ENCODE data around the gene ZNF638. TPM values are rescaled to one million over a fixed set of nuclear protein-coding genes. Genes with fewer than 3 reads are reported as not detected.
A peak's percentile ranks its signal among the peaks of the same experiment; 100 is the strongest.

Gene ZNF638
- polyA plus RNA-seq, 4 donors = 51.1 to 130 (median 80.4) TPM

GRCh38 chr2:71451705-71452104, 120.1 kb downstream of the ZNF638 start:
- 70 to 89% (median 81%) methylated on average over 4 of the region's 4 CpGs for WGBS, 3 donors
- DNase-seq = no peak

GRCh38 chr2:71452565-71452964, 121.0 kb downstream of the ZNF638 start:
- no peak overlapping the region for H3K4me3 ChIP-seq (ENCODE audit: low read depth in 1 of 3, low read length in 3 of 3)
- H3K9me3 ChIP-seq (ENCODE audit: control insufficient read depth in 2 of 2, insufficient read depth in 1 of 2, low read depth in 1 of 2, low read length in 1 of 2) = no peaks in the 10 kb centered on the region
- 11 to 28% (median 23%) methylated on average over 2 of the region's 2 CpGs for WGBS, 3 donors
- H3K36me3 ChIP-seq (ENCODE audit: control insufficient read depth in 3 of 3, insufficient read depth in 2 of 3, low read depth in 1 of 3, low read length in 3 of 3) = no peaks in the 10 kb centered on the region
- peaks cover 3 to 43% (median 12%) of the 10 kb centered on the region in 3 donors for H3K27me3 ChIP-seq (ENCODE audit: control insufficient read depth in 3 of 3, insufficient read depth in 3 of 3, low read length in 3 of 3)
- peaks cover 0 to 7% (median 0%) of the 10 kb centered on the region in 3 donors for H3K4me1 ChIP-seq (ENCODE audit: control insufficient read depth in 3 of 3, insufficient read depth in 2 of 3, low read depth in 1 of 3, low read length in 2 of 3)
- H3K27ac ChIP-seq (ENCODE audit: low read depth in 1 of 3, low read length in 2 of 3) = no peak overlapping the region
- FAIRE-seq (no peak), DNase-seq (no peak)

More at GRCh38 chr2:71451705-71452104, 120.1 kb downstream of the ZNF638 start:
- no peak for FAIRE-seq
- Histone ChIP-seq H3K27ac (ENCODE audit: low read depth in 1 of 3, low read length in 2 of 3) (no peak overlapping the region), H3K9me3 (ENCODE audit: control insufficient read depth in 2 of 2, insufficient read depth in 1 of 2, low read depth in 1 of 2, low read length in 1 of 2) (no peaks in the 10 kb centered on the region), H3K36me3 (ENCODE audit: control insufficient read depth in 3 of 3, insufficient read depth in 2 of 3, low read depth in 1 of 3, low read length in 3 of 3) (no peaks in the 10 kb centered on the region), H3K4me3 (ENCODE audit: low read depth in 1 of 3, low read length in 3 of 3) (no peak overlapping the region), H3K27me3 (ENCODE audit: control insufficient read depth in 3 of 3, insufficient read depth in 3 of 3, low read length in 3 of 3) (peaks cover 3 to 43% (median 12%) of the 10 kb centered on the region in 3 donors), H3K4me1 (ENCODE audit: control insufficient read depth in 3 of 3, insufficient read depth in 2 of 3, low read depth in 1 of 3, low read length in 2 of 3) (peaks cover 0 to 7% (median 0%) of the 10 kb centered on the region in 3 donors)

- Histone ChIP-seq H3K27ac (ENCODE audit: low read depth in 1 of 3, low read length in 2 of 3) (peak within 1 kb of the TSS in 1 of 3 donors; percentile 49), H3K4me3 (ENCODE audit: low read depth in 1 of 3, low read length in 3 of 3) (peak within 1 kb of the TSS; percentile 17 to 35 (median 22)), H3K9me3 (ENCODE audit: control insufficient read depth in 2 of 2, insufficient read depth in 1 of 2, low read depth in 1 of 2, low read length in 1 of 2) (no peaks in the 10 kb centered on the region), H3K27me3 (ENCODE audit: control insufficient read depth in 3 of 3, insufficient read depth in 3 of 3, low read length in 3 of 3) (peaks cover 3 to 43% (median 12%) of the 10 kb centered on the region in 3 donors), H3K4me1 (ENCODE audit: control insufficient read depth in 3 of 3, insufficient read depth in 2 of 3, low read depth in 1 of 3, low read length in 2 of 3) (peaks cover 0 to 7% (median 0%) of the 10 kb centered on the region in 3 donors), H3K36me3 (ENCODE audit: control insufficient read depth in 3 of 3, insufficient read depth in 2 of 3, low read depth in 1 of 3, low read length in 3 of 3) (no peaks in the 10 kb centered on the region)
- no peak for FAIRE-seq
- DNase-seq = peak; percentile 16 to 43
- WGBS, 3 donors = 2 to 3% (median 2%) methylated on average over 64 to 66 of the region's 66 CpGs
Measured at GRCh38 chr2:71453404-71454220, 122.0 kb downstream of the ZNF638 start, which contains the start of gene DYSF. TSS of gene DYSF (plus strand) at chr2:71453561.

GRCh38 chr2:71454221-71455010, 122.8 kb downstream of the ZNF638 start:
- Histone ChIP-seq H3K27me3 (ENCODE audit: control insufficient read depth in 3 of 3, insufficient read depth in 3 of 3, low read length in 3 of 3) (peaks cover 3 to 43% (median 12%) of the 10 kb centered on the region in 3 donors), H3K4me3 (ENCODE audit: low read depth in 1 of 3, low read length in 3 of 3) (peak overlapping the region in 2 of 3 donors; percentile 22 to 35), H3K36me3 (ENCODE audit: control insufficient read depth in 3 of 3, insufficient read depth in 2 of 3, low read depth in 1 of 3, low read length in 3 of 3) (no peaks in the 10 kb centered on the region), H3K4me1 (ENCODE audit: control insufficient read depth in 3 of 3, insufficient read depth in 2 of 3, low read depth in 1 of 3, low read length in 2 of 3) (peaks cover 0 to 7% (median 0%) of the 10 kb centered on the region in 3 donors), H3K27ac (ENCODE audit: low read depth in 1 of 3, low read length in 2 of 3) (peak overlapping the region in 1 of 3 donors; percentile 49), H3K9me3 (ENCODE audit: control insufficient read depth in 2 of 2, insufficient read depth in 1 of 2, low read depth in 1 of 2, low read length in 1 of 2) (no peaks in the 10 kb centered on the region)
- FAIRE-seq (no peak), DNase-seq (no peak)
- 30 to 51% (median 37%) methylated on average over 17 of the region's 17 CpGs for WGBS, 3 donors

GRCh38 chr2:71455011-71455740, 123.6 kb downstream of the ZNF638 start:
- H3K27ac ChIP-seq (ENCODE audit: low read depth in 1 of 3, low read length in 2 of 3) = peak overlapping the region in 1 of 3 donors; percentile 28

GRCh38 chr2:71455741-71456569, 124.4 kb downstream of the ZNF638 start:
- FAIRE-seq (no peak), DNase-seq (no peak)
- Histone ChIP-seq H3K27ac (ENCODE audit: low read depth in 1 of 3, low read length in 2 of 3) (peak overlapping the region in 1 of 3 donors; percentile 15), H3K4me3 (ENCODE audit: low read depth in 1 of 3, low read length in 3 of 3) (no peak overlapping the region), H3K4me1 (ENCODE audit: control insufficient read depth in 3 of 3, insufficient read depth in 2 of 3, low read depth in 1 of 3, low read length in 2 of 3) (peaks cover 0 to 7% (median 0%) of the 10 kb centered on the region in 3 donors), H3K9me3 (ENCODE audit: control insufficient read depth in 2 of 2, insufficient read depth in 1 of 2, low read depth in 1 of 2, low read length in 1 of 2) (no peaks in the 10 kb centered on the region), H3K36me3 (ENCODE audit: control insufficient read depth in 3 of 3, insufficient read depth in 2 of 3, low read depth in 1 of 3, low read length in 3 of 3) (no peaks in the 10 kb centered on the region), H3K27me3 (ENCODE audit: control insufficient read depth in 3 of 3, insufficient read depth in 3 of 3, low read length in 3 of 3) (peaks cover 3 to 41% (median 12%) of the 10 kb centered on the region in 3 donors)
- WGBS, 3 donors = 43 to 56% (median 46%) methylated on average over 5 to 6 of the region's 6 CpGs

More at GRCh38 chr2:71455011-71455740, 123.6 kb downstream of the ZNF638 start:
- no peaks in the 10 kb centered on the region for H3K9me3 ChIP-seq (ENCODE audit: control insufficient read depth in 2 of 2, insufficient read depth in 1 of 2, low read depth in 1 of 2, low read length in 1 of 2)
- H3K4me3 ChIP-seq (ENCODE audit: low read depth in 1 of 3, low read length in 3 of 3) = no peak overlapping the region
- H3K4me1 ChIP-seq (ENCODE audit: control insufficient read depth in 3 of 3, insufficient read depth in 2 of 3, low read depth in 1 of 3, low read length in 2 of 3) = peaks cover 0 to 7% (median 0%) of the 10 kb centered on the region in 3 donors
- WGBS, 3 donors = 69 to 83% (median 71%) methylated on average over 8 of the region's 8 CpGs
- H3K27me3 ChIP-seq (ENCODE audit: control insufficient read depth in 3 of 3, insufficient read depth in 3 of 3, low read length in 3 of 3) = peaks cover 3 to 43% (median 12%) of the 10 kb centered on the region in 3 donors
- FAIRE-seq = no peak
- DNase-seq = no peak
- H3K36me3 ChIP-seq (ENCODE audit: control insufficient read depth in 3 of 3, insufficient read depth in 2 of 3, low read depth in 1 of 3, low read length in 3 of 3) = no peaks in the 10 kb centered on the region

- FAIRE-seq = no peak
- H3K4me1 ChIP-seq (ENCODE audit: control insufficient read depth in 3 of 3, insufficient read depth in 2 of 3, low read depth in 1 of 3, low read length in 2 of 3) = peaks cover 0 to 7% (median 0%) of the 10 kb centered on the region in 3 donors
- DNase-seq = peak in 1 of 2 donors; percentile 16
- no peaks in the 10 kb centered on the region for H3K36me3 ChIP-seq (ENCODE audit: control insufficient read depth in 3 of 3, insufficient read depth in 2 of 3, low read depth in 1 of 3, low read length in 3 of 3)
- WGBS, 3 donors = 5 to 51% (median 30%) methylated on average over 1 of the region's 1 CpG
- H3K27me3 ChIP-seq (ENCODE audit: control insufficient read depth in 3 of 3, insufficient read depth in 3 of 3, low read length in 3 of 3) = peaks cover 3 to 37% (median 12%) of the 10 kb centered on the region in 3 donors
- no peaks in the 10 kb centered on the region for H3K9me3 ChIP-seq (ENCODE audit: control insufficient read depth in 2 of 2, insufficient read depth in 1 of 2, low read depth in 1 of 2, low read length in 1 of 2)
- no peak overlapping the region for H3K27ac ChIP-seq (ENCODE audit: low read depth in 1 of 3, low read length in 2 of 3)
- no peak overlapping the region for H3K4me3 ChIP-seq (ENCODE audit: low read depth in 1 of 3, low read length in 3 of 3)
Measured at GRCh38 chr2:71456617-71457016, 125.0 kb downstream of the ZNF638 start.

Data from small intestine (tissue), 7 donors.